Stimulated activated CD8-positive, alpha-beta memory T cell treated with anti-CD3 and anti-CD28 coated beads, Interleukin-7, amount 100 ng/mL, for 4 hours (primary cell): ENCODE data around the gene SSC5D.
"Not testable (repeated sequence)": the region's sequence is repeated elsewhere in the genome, so short reads cannot be mapped to it uniquely, and the experiment has no call there.

Source experiments
- DNase-seq, 2 donors: peaks; one replicate each; pipeline ENCODE4 v3.0.0-alpha.2; 2020; ENCODE audit warnings: low read depth in 2 of 2

The SSC5D gene

GRCh38 chr19:55486971-55487923, 989 bp upstream of the SSC5D start:
- peak; percentile 17 to 42 for DNase-seq

- no peak for DNase-seq
Measured at GRCh38 chr19:55488986-55489710, 912 bp downstream of the SSC5D start.

GRCh38 chr19:55489711-55490477, 1.7 kb downstream of the SSC5D start:
- DNase-seq = no peak

GRCh38 chr19:55490478-55491432, 2.5 kb downstream of the SSC5D start:
- no peak for DNase-seq

- DNase-seq = no peak
Measured at GRCh38 chr19:55491546-55492360, 3.5 kb downstream of the SSC5D start.

GRCh38 chr19:55492362-55492944, 4.2 kb downstream of the SSC5D start:
- no peak for DNase-seq

- no peak for DNase-seq
Measured at GRCh38 chr19:55493052-55493644, 4.9 kb downstream of the SSC5D start.

GRCh38 chr19:55493645-55494171, 5.5 kb downstream of the SSC5D start:
- DNase-seq = no peak

- no peak for DNase-seq
Measured at GRCh38 chr19:55494172-55494761, 6.0 kb downstream of the SSC5D start.

- no peak for DNase-seq
Measured at GRCh38 chr19:55495646-55496349, 7.6 kb downstream of the SSC5D start.

- DNase-seq = not testable (repeated sequence)
Measured at GRCh38 chr19:55496820-55497219, 8.6 kb downstream of the SSC5D start.

GRCh38 chr19:55497763-55498162, 9.5 kb downstream of the SSC5D start:
- no peak for DNase-seq

GRCh38 chr19:55498246-55498840, 10.1 kb downstream of the SSC5D start:
- no peak for DNase-seq

- no peak for DNase-seq
Measured at GRCh38 chr19:55500368-55500952, 12.2 kb downstream of the SSC5D start.

GRCh38 chr19:55502197-55502952, 14.1 kb downstream of the SSC5D start:
- no peak for DNase-seq

GRCh38 chr19:55503157-55503501, 14.9 kb downstream of the SSC5D start:
- no peak for DNase-seq
